NCI-H2029 treated with DMSO at 0.1 percent for 48 hours (cell line): Measurements from ENCODE around the gene STOM.
"Not testable (repeated sequence)": the region's sequence is repeated elsewhere in the genome, so short reads cannot be mapped to it uniquely, and the experiment has no call there.

Experiments used
- DNase-seq: peaks from one replicate; lab custom pipeline; 2025; lab: John Stamatoyannopoulos, UW

STOM gene, protein sequence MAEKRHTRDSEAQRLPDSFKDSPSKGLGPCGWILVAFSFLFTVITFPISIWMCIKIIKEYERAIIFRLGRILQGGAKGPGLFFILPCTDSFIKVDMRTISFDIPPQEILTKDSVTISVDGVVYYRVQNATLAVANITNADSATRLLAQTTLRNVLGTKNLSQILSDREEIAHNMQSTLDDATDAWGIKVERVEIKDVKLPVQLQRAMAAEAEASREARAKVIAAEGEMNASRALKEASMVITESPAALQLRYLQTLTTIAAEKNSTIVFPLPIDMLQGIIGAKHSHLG

GRCh38 chr9:121369595-121370265 is at the start of gene STOM:
Gene STOM, minus strand, starts transcription at chr9:121370250. Its CDS starts 63 bp downstream, at chr9:121370187.
- DNase-seq = peak; percentile 77

GRCh38 chr9:121411993-121412392 is 41.9 kb upstream of the STOM start:
- no peak for DNase-seq

DNA sequence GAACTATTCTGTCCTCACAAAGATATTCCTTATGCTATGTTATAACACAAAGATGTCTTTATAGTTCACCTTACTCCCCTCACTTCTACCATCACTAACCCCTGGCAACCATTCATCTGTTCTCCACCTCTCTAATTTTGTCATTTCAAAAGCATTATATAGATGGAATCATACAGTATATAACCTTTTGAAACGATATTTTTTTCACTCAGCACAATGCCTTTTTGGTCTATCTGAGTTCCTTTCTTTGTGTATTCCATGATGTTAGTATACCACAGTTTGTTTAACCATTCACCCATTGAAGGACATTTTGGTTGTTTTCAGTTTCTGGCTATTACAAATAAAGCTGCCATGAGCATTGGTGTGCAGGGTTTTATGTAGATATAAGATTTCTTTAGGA is 35.8 kb upstream of the STOM start:
- no peak for DNase-seq

DNA sequence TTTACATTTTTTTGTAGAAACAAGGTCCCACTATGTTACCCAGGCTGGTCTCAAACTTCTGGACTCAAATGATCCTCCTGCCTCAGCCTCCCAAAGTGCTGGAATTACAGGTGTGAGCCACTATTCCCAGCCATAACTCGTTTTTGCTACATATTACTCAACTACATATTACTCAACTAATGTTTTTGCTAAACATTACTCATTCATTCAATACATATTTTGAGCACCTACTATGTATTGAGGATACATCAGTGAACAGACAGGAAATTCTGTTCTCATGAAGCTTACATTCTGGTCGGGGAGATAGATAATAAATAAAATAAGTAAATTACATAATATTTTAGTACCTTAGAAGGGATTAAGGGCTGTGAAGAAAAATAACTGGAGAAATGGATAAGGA is 34.9 kb upstream of the STOM start:
- no peak for DNase-seq

DNA sequence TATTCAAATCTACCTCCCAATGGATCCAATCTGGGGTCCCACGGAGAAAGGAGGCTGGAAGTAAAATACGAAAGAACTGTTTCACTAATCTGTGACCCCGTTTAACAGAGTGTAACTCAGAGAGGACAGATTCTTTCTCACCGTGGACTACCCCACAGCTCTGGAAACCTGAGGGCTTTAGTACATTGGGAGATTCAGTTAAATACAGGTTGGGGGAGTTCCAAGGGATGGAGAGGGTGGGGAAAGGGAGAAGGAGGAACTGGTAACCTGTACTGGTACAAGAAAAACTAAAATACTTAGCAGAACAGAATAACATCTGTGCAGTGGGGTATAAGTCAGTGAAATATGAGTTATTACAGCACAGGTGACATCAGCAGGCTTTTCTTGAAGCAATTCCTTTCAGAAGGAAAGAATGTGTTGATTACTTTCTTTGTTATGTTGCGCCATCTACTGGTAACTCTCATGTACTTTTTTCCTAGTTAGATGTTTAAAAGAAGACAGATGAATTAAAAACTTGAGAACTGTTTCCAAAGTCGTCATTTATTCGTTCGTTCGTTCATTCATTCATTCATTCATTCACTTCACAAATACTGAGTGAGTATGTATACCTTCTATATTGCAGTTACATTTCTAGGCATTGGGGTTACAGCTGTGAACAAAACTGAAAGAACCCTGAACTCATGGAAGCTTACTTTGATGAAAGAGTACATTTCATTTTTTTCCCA is 30.0 kb upstream of the STOM start:
- DNase-seq = peak; percentile 84

DNA sequence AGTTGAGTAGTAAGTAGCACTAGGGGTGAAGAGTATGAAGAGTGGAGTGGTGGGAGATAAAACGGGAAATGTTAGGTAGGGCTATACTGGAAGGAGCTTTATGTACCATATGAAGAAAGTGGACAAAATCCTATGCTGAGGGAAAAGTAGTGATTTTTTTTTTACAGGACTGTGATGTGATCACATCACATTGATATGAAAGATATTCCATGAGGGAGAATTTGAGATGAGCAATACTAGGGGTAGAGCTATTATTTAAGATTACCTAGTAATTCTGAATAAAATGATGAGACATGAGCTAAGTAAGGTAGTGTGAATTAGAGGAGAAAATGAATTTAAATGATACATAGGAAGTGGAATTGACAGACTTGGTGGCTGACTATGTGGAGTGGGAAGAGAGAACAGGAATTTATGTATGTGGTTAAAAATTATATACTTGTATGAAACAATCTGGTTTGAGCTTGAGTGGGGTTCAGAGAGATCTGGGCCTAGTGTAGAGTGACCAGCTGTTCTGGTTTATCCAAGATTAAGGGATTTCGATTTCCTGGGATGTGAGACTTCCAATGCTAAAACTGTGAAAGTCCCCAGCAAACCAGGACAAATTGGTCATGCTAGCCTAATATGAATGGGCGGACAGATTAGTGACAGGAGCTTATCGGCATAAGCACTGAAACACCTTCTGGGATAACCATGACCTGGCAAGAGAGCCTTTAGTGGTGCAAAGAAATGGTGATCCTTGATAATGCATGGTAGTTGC is 29.3 kb upstream of the STOM start:
- no peak for DNase-seq

GRCh38 chr9:121398374-121398773 is 28.3 kb upstream of the STOM start:
- no peak for DNase-seq

GRCh38 chr9:121397277-121397676 is 27.2 kb upstream of the STOM start:
- DNase-seq = not testable (repeated sequence)

DNA sequence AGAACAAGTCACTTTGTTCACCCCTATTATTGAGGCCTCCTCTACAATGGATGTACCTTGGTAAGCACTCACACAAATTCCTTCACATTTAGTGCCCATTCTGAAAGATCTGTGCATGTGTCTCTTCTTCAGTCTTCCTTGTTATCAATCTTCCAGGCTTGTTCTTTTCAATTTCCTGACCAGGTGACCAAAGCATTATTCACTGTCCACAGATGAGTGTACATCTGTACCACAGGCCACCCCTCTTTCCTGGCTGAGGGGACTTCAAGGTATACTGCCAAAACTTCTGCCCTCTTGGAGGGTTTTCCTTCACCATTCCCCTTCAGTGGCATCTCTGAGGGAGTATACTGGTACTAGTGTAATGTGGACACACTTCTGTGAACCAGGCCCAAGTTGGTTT is 25.5 kb upstream of the STOM start:
- no peak for DNase-seq

DNA sequence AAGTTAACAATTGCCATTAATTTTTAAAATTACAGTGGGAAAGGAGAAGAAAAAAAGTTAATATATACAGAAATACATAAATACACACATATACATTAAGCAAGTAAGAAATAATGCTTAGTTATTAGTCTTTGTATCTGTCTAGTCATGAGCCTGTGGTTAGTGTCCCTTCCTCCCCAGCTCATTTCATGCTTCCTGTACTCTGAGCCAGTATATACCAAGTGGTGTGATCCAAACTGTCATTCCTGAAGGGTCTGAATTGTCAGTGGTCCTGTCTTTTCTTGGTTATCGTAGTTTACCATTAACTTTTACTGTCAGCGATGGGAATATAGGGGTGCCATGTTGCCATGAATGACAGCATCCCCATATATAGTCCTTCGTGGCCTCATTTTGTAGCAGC is 24.2 kb upstream of the STOM start:
- DNase-seq = no peak

DNA sequence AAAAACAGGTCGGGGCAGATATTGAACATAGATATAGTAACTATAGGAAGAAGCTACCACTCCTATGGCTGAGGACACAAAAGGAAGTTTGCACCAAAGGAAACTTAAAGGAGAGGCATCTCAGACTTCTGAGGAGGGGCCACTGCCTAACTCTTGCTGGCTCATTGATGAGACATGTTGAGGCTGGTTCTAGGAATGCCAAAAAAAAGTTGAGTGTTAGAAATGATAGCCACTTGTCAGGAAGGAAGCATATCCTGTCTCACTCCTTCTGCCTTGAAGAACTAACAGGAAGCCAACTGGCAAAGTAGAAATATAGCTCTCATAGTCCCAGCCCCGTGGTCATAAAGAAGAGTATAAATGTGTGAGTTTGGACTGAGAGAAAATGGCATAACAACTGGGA is 23.3 kb upstream of the STOM start:
- DNase-seq = no peak

GRCh38 chr9:121390372-121390771 is 20.3 kb upstream of the STOM start:
- no peak for DNase-seq

GRCh38 chr9:121388140-121388905 is 18.3 kb upstream of the STOM start:
- DNase-seq = no peak

GRCh38 chr9:121386442-121387175 is 16.6 kb upstream of the STOM start:
- no peak for DNase-seq

DNA sequence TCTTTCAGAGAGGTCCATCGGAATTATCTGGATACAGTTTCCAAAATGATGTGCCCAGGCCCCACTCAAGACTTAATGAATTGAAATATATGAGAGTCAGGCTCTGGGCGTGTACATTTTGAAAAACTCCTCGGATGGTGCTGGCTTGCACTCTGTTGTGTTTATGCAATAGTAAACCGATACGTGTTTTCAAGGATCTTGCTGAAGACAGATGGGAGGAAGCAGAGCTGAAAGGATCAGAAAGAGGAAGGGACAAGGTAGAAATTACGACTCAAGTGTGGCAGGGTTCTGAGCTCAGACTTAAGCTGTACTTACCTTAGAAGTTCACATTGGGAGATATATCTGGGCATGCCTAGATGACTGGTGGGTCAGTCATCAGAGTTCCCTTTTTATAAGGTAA is 13.7 kb upstream of the STOM start:
- DNase-seq = no peak

GRCh38 chr9:121380846-121381245 is 10.8 kb upstream of the STOM start:
- no peak for DNase-seq

GRCh38 chr9:121376214-121376830 is 6.3 kb upstream of the STOM start:
- no peak for DNase-seq

DNA sequence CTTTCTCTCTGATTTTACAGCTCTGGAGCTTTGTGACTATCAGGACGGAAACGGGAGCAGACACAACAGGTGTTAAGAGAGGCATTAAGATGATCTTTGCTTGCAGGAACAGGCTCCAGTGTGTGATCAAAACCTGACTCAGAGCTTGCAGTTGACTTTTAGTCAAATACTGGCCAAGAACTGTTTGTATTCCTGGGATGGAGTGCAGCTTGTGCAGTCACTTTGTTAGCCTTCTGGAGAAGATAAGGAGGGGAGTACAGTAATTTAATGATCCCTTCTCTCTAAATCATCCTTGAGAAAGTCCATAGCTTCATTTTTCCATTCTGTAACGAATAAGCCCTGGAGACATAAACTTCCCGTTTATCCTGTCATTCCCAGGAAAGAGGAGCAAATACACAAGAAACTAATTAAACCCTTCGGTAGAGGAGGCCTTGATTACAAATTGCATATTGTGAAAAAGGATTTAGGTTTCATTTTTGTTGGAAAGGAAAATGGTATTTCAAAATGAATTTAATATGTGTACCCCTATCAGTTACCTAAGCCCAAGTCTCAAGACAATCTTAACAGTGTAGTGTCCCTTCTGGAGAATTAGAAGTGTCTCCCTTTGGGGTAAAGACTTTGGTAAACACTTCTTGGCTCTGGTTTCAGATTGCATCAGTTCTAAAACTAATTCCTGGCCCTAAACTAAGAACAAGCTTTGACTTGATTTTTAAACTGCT is 3.1 kb upstream of the STOM start:
- no peak for DNase-seq

DNA sequence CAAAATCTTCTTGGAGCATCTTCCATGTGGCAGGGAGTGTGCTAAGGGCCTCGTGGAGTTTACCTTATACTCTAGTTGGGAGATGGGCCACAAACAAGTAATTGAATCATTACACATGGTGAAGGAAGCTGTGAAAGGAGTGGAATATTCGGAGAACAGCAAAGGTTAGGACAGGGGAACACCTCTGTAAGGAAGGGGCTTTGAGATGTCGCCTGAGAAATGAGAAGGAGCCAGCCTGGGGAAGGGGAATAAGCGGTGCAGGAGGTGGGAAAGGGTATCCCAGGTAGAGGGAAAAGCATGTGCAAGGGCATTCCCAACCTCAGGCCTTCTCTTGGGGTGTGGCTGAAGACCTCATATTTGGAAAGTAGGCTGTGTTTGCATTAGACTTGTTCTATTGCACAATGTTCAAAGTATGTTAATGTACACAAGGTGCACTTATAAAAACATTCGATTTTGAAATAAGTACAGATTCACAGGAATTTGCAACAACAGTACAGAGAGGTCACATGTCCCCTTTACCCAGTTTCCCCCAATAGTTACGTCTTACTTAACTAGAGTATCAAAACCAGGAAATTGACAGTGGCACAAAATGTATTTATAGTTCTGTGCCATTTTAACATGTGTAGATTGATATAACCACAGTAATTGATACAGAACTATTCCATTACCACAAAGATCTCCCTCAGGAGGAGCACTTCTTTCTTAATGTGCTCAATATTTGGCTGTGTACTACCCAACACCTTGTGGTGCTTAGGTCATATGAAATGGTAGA is 2.4 kb upstream of the STOM start:
- DNase-seq = no peak
